Activated naive CD4-positive, alpha-beta T cell treated with anti-CD3 and anti-CD28 coated beads, Interleukin-2, amount 10 ng/mL, durations not matched to agents 7 days and 5 days (primary cell): ENCODE data around the gene VNN1.

Experiments used
- CTCF ChIA-PET: fragments of 350-600 bp; sonication (Branson Sonifier 250); formaldehyde crosslinking; loops from one replicate; lab custom pipeline; 2021; ENCODE audit warnings: antibody characterized with exemption; lab: Charles Lee
- DNase-seq: peaks from one replicate; pipeline ENCODE4 v3.0.0-alpha.2; 2020
- H3K27ac Mint-ChIP-seq: one replicate; pipeline ENCODE4 v1.8.0; 2021; ENCODE audit warnings: mild to moderate bottlenecking, moderate library complexity, mixed read lengths
- H3K27me3 Mint-ChIP-seq: one replicate; pipeline ENCODE4 v1.8.0; 2021; ENCODE audit warnings: mild to moderate bottlenecking, mixed read lengths
- H3K36me3 Mint-ChIP-seq: one replicate; pipeline ENCODE4 v1.8.0; 2021; ENCODE audit warnings: mixed read lengths
- H3K4me1 Mint-ChIP-seq: one replicate; pipeline ENCODE4 v1.8.0; 2021; ENCODE audit warnings: mixed read lengths
- H3K4me3 Mint-ChIP-seq: one replicate; pipeline ENCODE4 v1.8.0; 2021; ENCODE audit warnings: mild to moderate bottlenecking, moderate library complexity, mixed read lengths
- H3K9me3 Mint-ChIP-seq: one replicate; pipeline ENCODE4 v1.8.0; 2021; ENCODE audit warnings: mixed read lengths

The VNN1 gene

DNA sequence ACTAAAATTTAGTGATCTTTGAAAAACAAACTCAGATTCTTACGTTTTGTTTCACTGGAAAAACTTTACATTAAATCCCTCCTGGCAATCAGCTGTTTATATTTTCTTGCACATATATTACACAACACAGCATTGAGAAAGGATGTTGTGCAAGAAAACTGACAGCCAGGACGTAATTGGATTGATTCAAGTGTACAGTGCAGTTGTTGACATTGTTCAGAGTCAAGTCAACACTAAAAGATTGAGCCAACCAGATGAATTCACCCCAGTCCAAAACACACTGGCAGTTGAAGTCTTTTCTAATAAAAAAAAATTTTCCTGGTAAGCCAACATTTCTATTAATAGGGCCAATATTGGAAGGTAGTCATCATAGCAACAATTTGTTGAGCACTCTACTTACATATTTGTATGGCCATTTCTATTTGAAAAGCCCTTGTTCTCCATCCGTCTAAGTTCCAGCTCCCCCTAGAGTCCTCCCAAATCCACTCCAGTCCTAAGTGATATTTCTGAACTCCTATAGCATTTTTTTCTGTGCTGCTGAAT, 20.9 kb upstream of the VNN1 start:
- Mint-ChIP-seq H3K36me3 (peaks cover 2% of the 10 kb centered on the region), H3K9me3 (peaks cover 4% of the 10 kb centered on the region), H3K27ac (no peak overlapping the region), H3K27me3 (no peaks in the 10 kb centered on the region), H3K4me3 (no peak overlapping the region), H3K4me1 (peaks cover 16% of the 10 kb centered on the region)
- DNase-seq: no peak
- CTCF ChIA-PET: no interaction called here

DNA sequence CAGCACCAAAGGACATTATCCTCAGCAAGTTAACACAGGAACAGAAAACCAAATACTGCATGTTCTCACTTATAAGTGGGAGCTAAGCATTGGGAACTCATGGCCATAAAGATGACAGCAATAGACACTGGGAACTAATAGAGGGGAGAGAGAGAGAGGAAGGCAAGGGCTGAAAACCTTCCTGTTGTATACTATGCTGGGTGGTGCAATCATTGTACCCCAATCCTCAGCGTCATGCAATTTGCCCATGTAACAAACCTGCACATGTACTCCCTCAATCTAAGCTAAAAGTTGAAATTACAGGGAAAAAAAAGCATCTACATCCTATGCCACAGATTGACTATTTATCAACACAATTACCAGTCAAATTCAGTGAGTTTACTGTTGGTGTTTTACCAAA, 20.0 kb upstream of the VNN1 start:
- Mint-ChIP-seq H3K4me1 (peaks cover 16% of the 10 kb centered on the region), H3K9me3 (peaks cover 2% of the 10 kb centered on the region), H3K4me3 (no peak overlapping the region), H3K27ac (no peak overlapping the region), H3K27me3 (no peaks in the 10 kb centered on the region), H3K36me3 (peaks cover 2% of the 10 kb centered on the region)
- CTCF ChIA-PET: no interaction called here
- DNase-seq: no peak

DNA sequence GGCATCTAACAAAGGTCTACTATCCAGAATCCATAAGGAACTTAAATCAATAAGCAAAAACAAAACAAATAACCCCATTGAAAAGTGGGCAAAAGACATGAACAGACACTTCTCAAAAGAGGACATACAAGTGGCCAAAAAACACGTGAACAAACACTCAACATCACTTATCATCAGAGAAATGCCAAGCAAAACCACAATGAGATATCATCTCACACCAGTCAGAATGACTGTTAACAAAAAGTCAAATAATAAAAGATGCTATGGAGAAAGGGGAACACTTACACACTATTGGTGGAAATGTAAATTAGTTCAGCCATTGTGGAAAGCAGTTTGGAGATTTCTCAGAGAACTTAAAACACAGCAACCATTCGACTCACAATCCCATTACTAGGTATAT, 19.4 kb upstream of the VNN1 start:
- no peak overlapping the region for H3K4me3 Mint-ChIP-seq
- no peaks in the 10 kb centered on the region for H3K27me3 Mint-ChIP-seq
- no peak overlapping the region for H3K27ac Mint-ChIP-seq
- H3K4me1 Mint-ChIP-seq: peaks cover 16% of the 10 kb centered on the region
- CTCF ChIA-PET: no interaction called here
- H3K9me3 Mint-ChIP-seq: peaks cover 2% of the 10 kb centered on the region
- no peak for DNase-seq
- H3K36me3 Mint-ChIP-seq: peaks cover 2% of the 10 kb centered on the region

- Mint-ChIP-seq H3K9me3 (no peaks in the 10 kb centered on the region), H3K4me3 (no peak overlapping the region), H3K36me3 (no peaks in the 10 kb centered on the region), H3K4me1 (peaks cover 13% of the 10 kb centered on the region), H3K27me3 (no peaks in the 10 kb centered on the region), H3K27ac (no peak overlapping the region)
- CTCF ChIA-PET: interaction anchor here (1.3 kb wide), 1 partner anchor 68 kb away, joined by 3 read pairs; the partner anchor contains the start of gene SLC18B1
- no peak for DNase-seq
Observed at GRCh38 chr6:132731086-132731485, 17.2 kb upstream of the VNN1 start.

DNA sequence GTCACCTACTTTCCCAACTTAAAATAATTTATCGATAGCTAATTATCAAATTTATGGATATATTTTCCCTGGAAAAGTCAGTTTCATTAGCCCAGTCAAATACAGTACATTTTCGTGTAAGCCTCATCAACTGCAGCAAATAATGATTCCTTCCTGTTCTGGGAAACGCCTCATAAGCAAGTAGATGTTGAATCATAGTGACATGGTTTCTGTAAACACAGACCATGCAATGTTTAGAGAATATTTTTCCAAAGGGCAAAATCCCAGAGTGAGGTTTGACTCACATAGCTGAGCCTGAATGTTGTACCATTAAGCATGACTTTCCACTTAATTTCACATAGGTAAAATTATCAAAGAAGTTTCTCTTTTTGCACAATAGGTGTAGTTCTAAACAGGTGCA, 16.7 kb upstream of the VNN1 start:
- H3K4me3 Mint-ChIP-seq: no peak overlapping the region
- no peak for DNase-seq
- peaks cover 15% of the 10 kb centered on the region for H3K4me1 Mint-ChIP-seq
- no peaks in the 10 kb centered on the region for H3K27me3 Mint-ChIP-seq
- H3K27ac Mint-ChIP-seq: no peak overlapping the region
- CTCF ChIA-PET: interaction anchor here (1.3 kb wide), 1 partner anchor 68 kb away, joined by 3 read pairs; the partner anchor contains the start of gene SLC18B1
- no peaks in the 10 kb centered on the region for H3K36me3 Mint-ChIP-seq
- H3K9me3 Mint-ChIP-seq: no peaks in the 10 kb centered on the region

GRCh38 chr6:132728616-132729015, 14.8 kb upstream of the VNN1 start:
- H3K9me3 Mint-ChIP-seq: no peaks in the 10 kb centered on the region
- no peak overlapping the region for H3K27ac Mint-ChIP-seq
- DNase-seq: no peak
- no peak overlapping the region for H3K4me3 Mint-ChIP-seq
- H3K36me3 Mint-ChIP-seq: no peaks in the 10 kb centered on the region
- CTCF ChIA-PET: interaction anchor here (0.9 kb wide), 1 partner anchor 8 kb away, joined by 3 read pairs; no protein-coding TSS in a partner anchor
- H3K27me3 Mint-ChIP-seq: no peaks in the 10 kb centered on the region
- peaks cover 16% of the 10 kb centered on the region for H3K4me1 Mint-ChIP-seq

- Mint-ChIP-seq H3K36me3 (no peaks in the 10 kb centered on the region), H3K9me3 (no peaks in the 10 kb centered on the region), H3K27me3 (no peaks in the 10 kb centered on the region), H3K27ac (no peak overlapping the region), H3K4me1 (peaks cover 16% of the 10 kb centered on the region), H3K4me3 (no peak overlapping the region)
- CTCF ChIA-PET: no interaction called here
- no peak for DNase-seq
Observed at GRCh38 chr6:132726608-132726975, 12.7 kb upstream of the VNN1 start.

DNA sequence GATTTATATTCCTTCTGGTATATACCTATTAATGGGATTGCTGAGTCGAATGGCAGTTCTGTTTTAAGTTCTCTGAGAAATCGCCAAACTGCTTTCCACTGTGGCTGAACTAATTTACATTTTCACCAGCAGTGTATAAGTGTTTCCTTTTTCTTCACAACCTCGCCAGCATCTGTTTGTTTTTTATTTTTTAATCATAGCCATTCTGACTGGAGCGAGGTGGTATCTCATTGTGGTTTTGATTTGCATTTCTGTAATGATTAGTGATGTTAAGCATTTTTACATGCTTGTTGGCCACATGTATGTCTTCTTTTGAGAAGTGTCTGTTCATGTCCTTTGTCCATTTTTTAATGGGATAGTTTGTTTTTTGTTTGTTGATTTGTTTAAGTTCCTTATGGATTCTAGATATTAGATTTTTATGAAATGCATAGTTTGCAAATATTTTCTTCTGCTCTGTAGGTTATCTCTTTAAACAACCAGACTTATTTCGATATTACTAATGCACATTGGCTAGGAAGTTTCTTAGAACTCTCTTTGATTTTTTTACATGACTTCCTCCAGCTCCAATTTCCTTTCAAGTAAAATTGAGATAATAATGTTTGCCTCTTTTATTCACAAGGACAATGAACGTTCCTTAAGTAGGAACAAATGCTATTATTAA, 12.2 kb upstream of the VNN1 start:
- H3K27ac Mint-ChIP-seq: no peak overlapping the region
- H3K27me3 Mint-ChIP-seq: no peaks in the 10 kb centered on the region
- CTCF ChIA-PET: no interaction called here
- H3K36me3 Mint-ChIP-seq: no peaks in the 10 kb centered on the region
- H3K4me1 Mint-ChIP-seq: peaks cover 16% of the 10 kb centered on the region
- no peaks in the 10 kb centered on the region for H3K9me3 Mint-ChIP-seq
- H3K4me3 Mint-ChIP-seq: no peak overlapping the region
- no peak for DNase-seq

GRCh38 chr6:132725471-132725870, 11.6 kb upstream of the VNN1 start:
- Mint-ChIP-seq H3K27me3 (no peaks in the 10 kb centered on the region), H3K36me3 (no peaks in the 10 kb centered on the region), H3K4me1 (peaks cover 16% of the 10 kb centered on the region), H3K9me3 (no peaks in the 10 kb centered on the region), H3K27ac (no peak overlapping the region), H3K4me3 (no peak overlapping the region)
- CTCF ChIA-PET: interaction anchor here (1.5 kb wide), 1 partner anchor 9 kb away, joined by 3 read pairs; no protein-coding TSS in a partner anchor
- DNase-seq: no peak

GRCh38 chr6:132719736-132720448, 6.0 kb upstream of the VNN1 start:
- H3K36me3 Mint-ChIP-seq: no peaks in the 10 kb centered on the region
- CTCF ChIA-PET: no interaction called here
- no peak for DNase-seq
- H3K27ac Mint-ChIP-seq: no peak overlapping the region
- peaks cover 10% of the 10 kb centered on the region for H3K27me3 Mint-ChIP-seq
- no peak overlapping the region for H3K4me3 Mint-ChIP-seq
- no peaks in the 10 kb centered on the region for H3K4me1 Mint-ChIP-seq
- H3K9me3 Mint-ChIP-seq: no peaks in the 10 kb centered on the region

DNA sequence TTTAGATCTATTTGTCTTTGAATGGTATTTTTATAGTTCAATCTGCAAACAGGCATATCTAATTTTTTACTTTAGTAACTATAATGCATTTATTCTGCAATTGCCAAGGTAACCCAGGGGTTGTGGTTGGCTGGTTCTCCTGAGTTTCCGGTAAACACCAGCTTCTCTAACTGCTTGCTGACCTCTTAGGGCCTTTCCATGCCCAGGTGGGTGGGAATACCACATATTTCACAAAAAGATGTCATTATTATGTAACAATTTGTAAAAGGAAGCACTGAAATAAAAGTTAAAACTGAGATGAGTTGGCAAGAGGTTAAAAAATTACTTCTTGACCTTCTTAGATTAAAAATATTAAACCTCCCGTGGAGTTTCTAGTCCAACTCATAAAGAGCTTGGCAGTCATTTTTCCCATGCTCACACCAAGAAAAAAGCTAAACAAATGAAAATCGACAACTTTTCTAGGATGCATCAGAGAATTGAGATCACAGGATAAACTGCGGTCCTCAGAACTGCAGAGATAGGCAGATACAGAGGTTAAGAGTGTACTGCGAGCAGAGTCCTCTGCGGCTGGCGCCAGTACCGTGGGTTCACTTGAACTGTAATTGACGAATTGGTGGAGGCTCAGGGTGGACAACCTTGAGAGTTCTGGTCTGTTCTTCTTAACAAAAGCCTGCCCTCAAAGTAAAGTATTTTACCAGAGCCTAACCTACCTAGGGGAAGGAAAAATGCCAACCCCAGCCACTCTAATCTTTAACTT, 2.2 kb upstream of the VNN1 start:
- CTCF ChIA-PET: interaction anchor here (0.9 kb wide), 1 partner anchor 9 kb away, joined by 3 read pairs; no protein-coding TSS in a partner anchor
- no peaks in the 10 kb centered on the region for H3K36me3 Mint-ChIP-seq
- H3K4me3 Mint-ChIP-seq: no peak overlapping the region
- H3K9me3 Mint-ChIP-seq: no peaks in the 10 kb centered on the region
- no peaks in the 10 kb centered on the region for H3K4me1 Mint-ChIP-seq
- no peak for DNase-seq
- H3K27ac Mint-ChIP-seq: no peak overlapping the region
- H3K27me3 Mint-ChIP-seq: peaks cover 18% of the 10 kb centered on the region

- no peak for DNase-seq
- CTCF ChIA-PET: interaction anchor here (1.0 kb wide), 1 partner anchor 45 kb away, joined by 3 read pairs; no protein-coding TSS in a partner anchor
- Mint-ChIP-seq H3K4me3 (no peak overlapping the region), H3K36me3 (no peaks in the 10 kb centered on the region), H3K9me3 (no peaks in the 10 kb centered on the region), H3K27ac (no peak overlapping the region), H3K27me3 (peaks cover 18% of the 10 kb centered on the region), H3K4me1 (no peaks in the 10 kb centered on the region)
Observed at GRCh38 chr6:132715204-132715603, 1.3 kb upstream of the VNN1 start.

GRCh38 chr6:132714160-132714559, 305 bp upstream of the VNN1 start:
- Mint-ChIP-seq H3K4me1 (no peaks in the 10 kb centered on the region), H3K9me3 (no peaks in the 10 kb centered on the region), H3K27me3 (peaks cover 18% of the 10 kb centered on the region), H3K27ac (no peak overlapping the region), H3K4me3 (no peak overlapping the region), H3K36me3 (no peaks in the 10 kb centered on the region)
- CTCF ChIA-PET: no interaction called here
- DNase-seq: no peak

- H3K4me3 Mint-ChIP-seq: no peak overlapping the region
- DNase-seq: no peak
- H3K36me3 Mint-ChIP-seq: no peaks in the 10 kb centered on the region
- H3K9me3 Mint-ChIP-seq: no peaks in the 10 kb centered on the region
- peaks cover 23% of the 10 kb centered on the region for H3K27me3 Mint-ChIP-seq
- no peaks in the 10 kb centered on the region for H3K4me1 Mint-ChIP-seq
- CTCF ChIA-PET: no interaction called here
- no peak overlapping the region for H3K27ac Mint-ChIP-seq
Observed at GRCh38 chr6:132712366-132712765, 1.5 kb downstream of the VNN1 start.
